Brain microvascular endothelial cell (primary cell): ENCODE measurements around the gene HS3ST3B1.

ENCODE experiments used
- DNase-seq: peaks from one replicate; pipeline ENCODE4 v3.0.0-alpha.2; 2020
- H3K27ac ChIP-seq: fragments of 250-450 bp; sonication (Bioruptor Pico); 2 replicates; pipeline ENCODE4 v1.5.1; 2020; ENCODE audit warnings: mild to moderate bottlenecking, moderate library complexity
- H3K27me3 ChIP-seq: fragments of 250-450 bp; sonication (Bioruptor Pico); replicated peaks from 2 replicates; pipeline ENCODE4 v1.5.1; 2020; ENCODE audit warnings: mild to moderate bottlenecking
- H3K36me3 ChIP-seq: fragments of 250-450 bp; sonication (Bioruptor Pico); replicated peaks from 2 replicates; pipeline ENCODE4 v1.5.1; 2020; ENCODE audit warnings: mild to moderate bottlenecking
- H3K4me3 ChIP-seq: 2 replicates; pipeline ENCODE4 v1.5.1; 2011; ENCODE audit warnings: low read depth, mild to moderate bottlenecking, control low read depth, low read length, moderate library complexity
- CTCF ChIP-seq: IDR thresholded peaks from 2 replicates; pipeline ENCODE4 v1.5.1; 2011; ENCODE audit warnings: low read depth, mild to moderate bottlenecking, moderate library complexity, low read length, control low read depth, inconsistent platforms; ENCODE audit errors: missing control alignments
- in situ Hi-C: cut with HindIII; loops from 2 replicates; pipeline ENCODE4 v1.10.0; 2017; ENCODE audit warnings: low sequenced_read_pairs, low pct_ligation_motif_present

The HS3ST3B1 gene

GRCh38 chr17:14308965-14309879 lies 8.3 kb downstream of the HS3ST3B1 start:
- peak; percentile 93 for DNase-seq
- no peak for TF ChIP-seq CTCF

GRCh38 chr17:14310101-14310500 lies 9.2 kb downstream of the HS3ST3B1 start:
- in situ Hi-C loops: loop anchor here (25.0 kb wide), 1 partner anchor 723 kb away; no protein-coding TSS in a partner anchor
- H3K27ac ChIP-seq: no peak overlapping the region
- no peaks in the 10 kb centered on the region for H3K27me3 ChIP-seq
- no peak for TF ChIP-seq CTCF
- H3K4me3 ChIP-seq: peak overlapping the region; percentile 62
- no peak for DNase-seq
- H3K36me3 ChIP-seq: no peaks in the 10 kb centered on the region

More at GRCh38 chr17:14308965-14309879, 8.3 kb downstream of the HS3ST3B1 start:
- Histone ChIP-seq H3K27ac (peak overlapping the region; percentile 75), H3K4me3 (peak overlapping the region; percentile 62), H3K36me3 (no peaks in the 10 kb centered on the region), H3K27me3 (no peaks in the 10 kb centered on the region)
- in situ Hi-C loops: loop anchor here (25.0 kb wide), 1 partner anchor 722 kb away; no protein-coding TSS in a partner anchor

- Histone ChIP-seq H3K36me3 (no peaks in the 10 kb centered on the region), H3K27me3 (no peaks in the 10 kb centered on the region), H3K27ac (no peak overlapping the region), H3K4me3 (no peak overlapping the region)
- no peak for DNase-seq
- in situ Hi-C loops: loop anchor here (25.0 kb wide), 1 partner anchor 723 kb away; no protein-coding TSS in a partner anchor
- no peak for TF ChIP-seq CTCF
Measured at GRCh38 chr17:14310605-14311004, 9.7 kb downstream of the HS3ST3B1 start.

- no peak overlapping the region for H3K27ac ChIP-seq
- in situ Hi-C loops: loop anchor here (25.0 kb wide), 1 partner anchor 724 kb away; no protein-coding TSS in a partner anchor
- H3K27me3 ChIP-seq: no peaks in the 10 kb centered on the region
- no peak for DNase-seq
- H3K4me3 ChIP-seq: no peak overlapping the region
- TF ChIP-seq CTCF: no peak
- H3K36me3 ChIP-seq: no peaks in the 10 kb centered on the region
Measured at GRCh38 chr17:14311186-14311705, 10.4 kb downstream of the HS3ST3B1 start.

GRCh38 chr17:14311981-14312380 lies 11.1 kb downstream of the HS3ST3B1 start:
- no peak for TF ChIP-seq CTCF
- no peak for DNase-seq
- no peak overlapping the region for H3K4me3 ChIP-seq
- in situ Hi-C loops: loop anchor here (25.0 kb wide), 1 partner anchor 725 kb away; no protein-coding TSS in a partner anchor
- no peaks in the 10 kb centered on the region for H3K27me3 ChIP-seq
- no peak overlapping the region for H3K27ac ChIP-seq
- no peaks in the 10 kb centered on the region for H3K36me3 ChIP-seq
